ENCODE results near the gene C5AR1.

Gene C5AR1

DNA sequence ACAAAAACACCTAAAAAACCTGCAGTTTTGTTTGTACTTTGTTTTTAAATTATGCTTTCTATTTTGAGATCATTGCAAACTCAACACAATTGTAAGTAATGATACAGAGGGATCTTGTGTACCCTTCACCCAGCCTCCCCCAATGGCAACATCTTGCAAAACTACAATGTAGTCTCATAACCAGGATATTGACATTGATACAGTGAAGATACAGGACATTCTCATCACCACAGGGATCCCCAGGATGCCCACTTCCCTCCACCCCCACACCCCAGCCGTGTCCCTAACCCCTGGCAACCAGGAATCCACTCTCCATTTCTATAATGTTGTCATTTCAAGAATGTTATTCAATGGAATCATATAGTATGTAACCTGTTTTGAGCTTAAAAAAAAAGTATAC, 12.0 kb downstream of the C5AR1 start:
- H3K27ac ChIP-seq: no peak overlapping the region

GRCh38 chr19:47322058-47322457, 12.4 kb downstream of the C5AR1 start:
- Histone ChIP-seq H3K27me3 (ENCODE audit: insufficient read depth, low read depth, severe bottlenecking) (no peaks in the 10 kb centered on the region), H3K9me3 (ENCODE audit: severe bottlenecking) (peaks cover 4% of the 10 kb centered on the region), H3K36me3 (no peaks in the 10 kb centered on the region), H3K4me3 (ENCODE audit: low read depth, low read length) (no peak overlapping the region), H3K27ac (no peak overlapping the region)
- TF ChIP-seq, protein P1, sequence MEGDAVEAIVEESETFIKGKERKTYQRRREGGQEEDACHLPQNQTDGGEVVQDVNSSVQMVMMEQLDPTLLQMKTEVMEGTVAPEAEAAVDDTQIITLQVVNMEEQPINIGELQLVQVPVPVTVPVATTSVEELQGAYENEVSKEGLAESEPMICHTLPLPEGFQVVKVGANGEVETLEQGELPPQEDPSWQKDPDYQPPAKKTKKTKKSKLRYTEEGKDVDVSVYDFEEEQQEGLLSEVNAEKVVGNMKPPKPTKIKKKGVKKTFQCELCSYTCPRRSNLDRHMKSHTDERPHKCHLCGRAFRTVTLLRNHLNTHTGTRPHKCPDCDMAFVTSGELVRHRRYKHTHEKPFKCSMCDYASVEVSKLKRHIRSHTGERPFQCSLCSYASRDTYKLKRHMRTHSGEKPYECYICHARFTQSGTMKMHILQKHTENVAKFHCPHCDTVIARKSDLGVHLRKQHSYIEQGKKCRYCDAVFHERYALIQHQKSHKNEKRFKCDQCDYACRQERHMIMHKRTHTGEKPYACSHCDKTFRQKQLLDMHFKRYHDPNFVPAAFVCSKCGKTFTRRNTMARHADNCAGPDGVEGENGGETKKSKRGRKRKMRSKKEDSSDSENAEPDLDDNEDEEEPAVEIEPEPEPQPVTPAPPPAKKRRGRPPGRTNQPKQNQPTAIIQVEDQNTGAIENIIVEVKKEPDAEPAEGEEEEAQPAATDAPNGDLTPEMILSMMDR (IDR thresholded peaks at IDR 0.05; ENCODE audit: low read depth, low read length): no peak
- DNase-seq: no peak

More for the DNA sequence above, 12.0 kb downstream of the C5AR1 start:
- TF ChIP-seq, protein P1 (IDR thresholded peaks at IDR 0.05; ENCODE audit: low read depth, low read length): no peak
- Histone ChIP-seq H3K27me3 (ENCODE audit: insufficient read depth, low read depth, severe bottlenecking) (no peaks in the 10 kb centered on the region), H3K9me3 (ENCODE audit: severe bottlenecking) (peaks cover 4% of the 10 kb centered on the region), H3K36me3 (no peaks in the 10 kb centered on the region), H3K4me3 (ENCODE audit: low read depth, low read length) (no peak overlapping the region)
- no peak for DNase-seq

- DNase-seq: no peak
- TF ChIP-seq, protein P1 (IDR thresholded peaks at IDR 0.05; ENCODE audit: low read depth, low read length): no peak
- Histone ChIP-seq H3K9me3 (ENCODE audit: severe bottlenecking) (peaks cover 4% of the 10 kb centered on the region), H3K36me3 (no peaks in the 10 kb centered on the region), H3K4me3 (ENCODE audit: low read depth, low read length) (no peak overlapping the region), H3K27ac (no peak overlapping the region), H3K27me3 (ENCODE audit: insufficient read depth, low read depth, severe bottlenecking) (no peaks in the 10 kb centered on the region)
These were observed 13.7 kb downstream of the C5AR1 start for GRCh38 chr19:47323409-47323808.

DNA sequence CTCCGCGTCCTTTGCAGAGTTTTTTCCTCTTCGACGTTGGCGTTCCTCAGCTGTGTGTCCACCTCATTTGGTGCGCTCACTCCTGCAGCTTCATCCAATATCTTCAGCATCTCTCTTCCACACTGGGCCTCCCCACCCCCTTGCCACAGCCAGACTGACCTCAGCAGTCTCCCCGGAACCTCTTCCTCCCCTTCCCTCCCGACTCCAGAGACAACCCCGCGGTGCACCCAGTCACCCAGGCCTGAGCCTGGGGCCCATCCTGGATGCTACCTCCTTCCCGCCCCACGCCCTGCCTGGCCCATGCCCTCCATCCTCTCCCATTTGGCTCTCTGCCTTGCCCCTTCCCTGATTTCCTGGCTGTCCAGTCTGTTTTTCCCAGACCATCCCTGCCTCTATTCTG, 14.2 kb downstream of the C5AR1 start:
- Histone ChIP-seq H3K27me3 (ENCODE audit: insufficient read depth, low read depth, severe bottlenecking) (no peaks in the 10 kb centered on the region), H3K9me3 (ENCODE audit: severe bottlenecking) (peaks cover 4% of the 10 kb centered on the region), H3K27ac (no peak overlapping the region), H3K4me3 (ENCODE audit: low read depth, low read length) (no peak overlapping the region), H3K36me3 (no peaks in the 10 kb centered on the region)
- TF ChIP-seq, protein P1 (IDR thresholded peaks at IDR 0.05; ENCODE audit: low read depth, low read length): no peak
- no peak for DNase-seq

DNA sequence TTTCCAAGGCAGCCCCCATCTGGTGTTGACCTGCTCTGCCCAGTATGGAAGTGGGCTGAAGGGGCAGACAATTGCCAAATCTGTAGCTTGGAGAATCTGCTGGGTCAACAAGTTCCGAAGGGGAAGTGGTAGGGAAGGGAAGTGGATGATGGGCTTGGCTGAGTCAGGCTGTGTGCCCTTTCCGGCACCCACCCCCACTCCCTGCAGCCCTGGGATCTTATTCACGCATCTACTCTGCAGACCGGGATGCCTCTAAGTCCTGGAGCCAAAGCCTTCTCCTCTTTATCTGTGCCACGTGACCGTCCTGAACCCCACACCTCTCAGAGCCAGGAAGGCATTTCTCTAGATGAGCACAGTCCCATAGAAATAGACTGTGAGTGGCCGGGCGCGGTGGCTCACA, 14.8 kb downstream of the C5AR1 start:
- Histone ChIP-seq H3K27me3 (ENCODE audit: insufficient read depth, low read depth, severe bottlenecking) (no peaks in the 10 kb centered on the region), H3K9me3 (ENCODE audit: severe bottlenecking) (peaks cover 4% of the 10 kb centered on the region), H3K36me3 (no peaks in the 10 kb centered on the region), H3K4me3 (ENCODE audit: low read depth, low read length) (no peak overlapping the region), H3K27ac (no peak overlapping the region)
- DNase-seq: no peak
- TF ChIP-seq, protein P1 (IDR thresholded peaks at IDR 0.05; ENCODE audit: low read depth, low read length): no peak

GRCh38 chr19:47330466-47330869, 20.8 kb downstream of the C5AR1 start:
- TF ChIP-seq, protein P1 (IDR thresholded peaks at IDR 0.05; ENCODE audit: low read depth, low read length): no peak
- H3K27ac ChIP-seq: no peak overlapping the region
- H3K36me3 ChIP-seq: no peaks in the 10 kb centered on the region

More at GRCh38 chr19:47330466-47330869, 20.8 kb downstream of the C5AR1 start:
- H3K9me3 ChIP-seq (ENCODE audit: severe bottlenecking): no peaks in the 10 kb centered on the region
- no peak for DNase-seq
- H3K4me3 ChIP-seq (ENCODE audit: low read depth, low read length): no peak overlapping the region
- no peaks in the 10 kb centered on the region for H3K27me3 ChIP-seq (ENCODE audit: insufficient read depth, low read depth, severe bottlenecking)
